ENCODE measurements around the gene CNPY4.

CNPY4 gene

GRCh38 chr7:100095704-100096103, 23.7 kb upstream of the CNPY4 start:
- no peak overlapping the region for H3K4me2 ChIP-seq (ENCODE audit: low read length, poor library complexity, severe bottlenecking)
- H2AK5ac ChIP-seq (ENCODE audit: low read length, severe bottlenecking): no peak overlapping the region
- H2BK120ac ChIP-seq (ENCODE audit: low read depth, low read length): no peak overlapping the region
- H4K8ac ChIP-seq (ENCODE audit: low read length): no peak overlapping the region
- peak overlapping the region in 1 of 2 experiments; percentile 34 for H2BK12ac ChIP-seq (ENCODE audit: low read length in 2 of 2)
- peaks cover 36% of the 10 kb centered on the region for H3K79me1 ChIP-seq (replicated peaks; ENCODE audit: low read length, poor library complexity, severe bottlenecking)
- H2BK5ac ChIP-seq (ENCODE audit: low read depth, low read length, poor library complexity, severe bottlenecking): no peak overlapping the region
- no peaks in the 10 kb centered on the region for H3K27me3 ChIP-seq (ENCODE audit: control insufficient read depth in 1 of 2, insufficient read depth in 1 of 2, low read length in 2 of 2)
- no peak overlapping the region for H3K18ac ChIP-seq (ENCODE audit: low read depth in 1 of 2, low read length in 2 of 2)
- no peak overlapping the region for H4K91ac ChIP-seq (ENCODE audit: low read length)
- H2BK15ac ChIP-seq (ENCODE audit: low read depth, poor library complexity, severe bottlenecking): no peak overlapping the region
- peaks cover 80 to 87% of the 10 kb centered on the region in 2 experiments for H3K36me3 ChIP-seq (ENCODE audit: control insufficient read depth in 1 of 2, insufficient read depth in 2 of 2, low read depth in 1 of 2, low read length in 2 of 2)
- no peak overlapping the region for H2AFZ ChIP-seq (ENCODE audit: low read depth, low read length)
- DNase-seq: no peak
- no peaks in the 10 kb centered on the region for H3K9me3 ChIP-seq (ENCODE audit: control insufficient read depth, low read length)
- H3K23ac ChIP-seq (ENCODE audit: low read length in 2 of 2): no peak overlapping the region
- no peak overlapping the region for H3K4ac ChIP-seq (ENCODE audit: low read depth in 1 of 2, low read length in 2 of 2)
- no peak overlapping the region for H3K27ac ChIP-seq (ENCODE audit: low read length, poor library complexity, severe bottlenecking)
- H3K9ac ChIP-seq (ENCODE audit: low read length): no peak overlapping the region
- H3K14ac ChIP-seq (ENCODE audit: low read length in 2 of 2): no peak overlapping the region
- peaks cover 11% of the 10 kb centered on the region for H3K4me1 ChIP-seq (ENCODE audit: control insufficient read depth, insufficient read depth, low read depth, low read length)
- no peak overlapping the region for H3K4me3 ChIP-seq (ENCODE audit: insufficient read depth in 1 of 2, low read depth in 1 of 2, low read length in 2 of 2)
- WGBS: 95% methylated on average over 17 of the region's 17 CpGs

DNA sequence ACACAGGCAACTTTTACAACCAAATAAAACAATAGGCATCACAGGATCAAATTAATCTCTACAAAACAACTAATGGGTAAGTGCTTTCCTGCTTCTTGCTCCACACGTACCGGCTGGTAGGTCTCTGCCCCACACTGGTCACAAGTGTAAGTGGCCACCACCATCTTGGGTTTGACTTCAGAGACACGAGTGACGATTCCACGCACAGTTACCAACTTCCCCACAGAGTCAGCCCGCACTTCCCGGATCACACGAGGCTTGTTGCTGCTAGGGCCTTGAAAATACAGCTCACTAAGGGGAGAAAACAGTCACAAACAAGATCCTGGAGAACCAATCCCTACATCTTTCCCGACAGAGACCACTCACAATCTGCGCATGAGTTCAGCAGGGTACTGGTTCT, 20.5 kb upstream of the CNPY4 start:
- Histone ChIP-seq H2AFZ (ENCODE audit: low read depth, low read length) (no peak overlapping the region), H2BK12ac (ENCODE audit: low read length in 2 of 2) (no peak overlapping the region), H3K4ac (ENCODE audit: low read depth in 1 of 2, low read length in 2 of 2) (no peak overlapping the region), H3K4me1 (ENCODE audit: control insufficient read depth, insufficient read depth, low read depth, low read length) (peaks cover 21% of the 10 kb centered on the region), H3K14ac (ENCODE audit: low read length in 2 of 2) (no peak overlapping the region), H2AK5ac (ENCODE audit: low read length, severe bottlenecking) (no peak overlapping the region), H2BK5ac (ENCODE audit: low read depth, low read length, poor library complexity, severe bottlenecking) (no peak overlapping the region), H2BK15ac (ENCODE audit: low read depth, poor library complexity, severe bottlenecking) (no peak overlapping the region), H2BK120ac (ENCODE audit: low read depth, low read length) (no peak overlapping the region), H3K4me3 (ENCODE audit: insufficient read depth in 1 of 2, low read depth in 1 of 2, low read length in 2 of 2) (peak overlapping the region in 1 of 2 experiments; percentile 85), H3K36me3 (ENCODE audit: control insufficient read depth in 1 of 2, insufficient read depth in 2 of 2, low read depth in 1 of 2, low read length in 2 of 2) (peaks cover 52 to 62% of the 10 kb centered on the region in 2 experiments), H3K4me2 (ENCODE audit: low read length, poor library complexity, severe bottlenecking) (no peak overlapping the region), H3K79me1 (replicated peaks; ENCODE audit: low read length, poor library complexity, severe bottlenecking) (peaks cover 29% of the 10 kb centered on the region), H4K91ac (ENCODE audit: low read length) (no peak overlapping the region), H4K8ac (ENCODE audit: low read length) (no peak overlapping the region), H3K27me3 (ENCODE audit: control insufficient read depth in 1 of 2, insufficient read depth in 1 of 2, low read length in 2 of 2) (no peaks in the 10 kb centered on the region), H3K27ac (ENCODE audit: low read length, poor library complexity, severe bottlenecking) (no peak overlapping the region), H3K9me3 (ENCODE audit: control insufficient read depth, low read length) (no peaks in the 10 kb centered on the region), H3K23ac (ENCODE audit: low read length in 2 of 2) (no peak overlapping the region), H3K9ac (ENCODE audit: low read length) (peak overlapping the region; percentile 90), H3K18ac (ENCODE audit: low read depth in 1 of 2, low read length in 2 of 2) (no peak overlapping the region)
- no peak for DNase-seq
- whole genome bisulfite sequencing: 97% methylated on average over 10 of the region's 10 CpGs

GRCh38 chr7:100099452-100099851, 20.0 kb upstream of the CNPY4 start:
- H3K79me1 ChIP-seq (replicated peaks; ENCODE audit: low read length, poor library complexity, severe bottlenecking): peaks cover 28% of the 10 kb centered on the region
- H4K8ac ChIP-seq (ENCODE audit: low read length): peak overlapping the region; percentile 7
- 92% methylated on average over 12 of the region's 12 CpGs for WGBS

DNA sequence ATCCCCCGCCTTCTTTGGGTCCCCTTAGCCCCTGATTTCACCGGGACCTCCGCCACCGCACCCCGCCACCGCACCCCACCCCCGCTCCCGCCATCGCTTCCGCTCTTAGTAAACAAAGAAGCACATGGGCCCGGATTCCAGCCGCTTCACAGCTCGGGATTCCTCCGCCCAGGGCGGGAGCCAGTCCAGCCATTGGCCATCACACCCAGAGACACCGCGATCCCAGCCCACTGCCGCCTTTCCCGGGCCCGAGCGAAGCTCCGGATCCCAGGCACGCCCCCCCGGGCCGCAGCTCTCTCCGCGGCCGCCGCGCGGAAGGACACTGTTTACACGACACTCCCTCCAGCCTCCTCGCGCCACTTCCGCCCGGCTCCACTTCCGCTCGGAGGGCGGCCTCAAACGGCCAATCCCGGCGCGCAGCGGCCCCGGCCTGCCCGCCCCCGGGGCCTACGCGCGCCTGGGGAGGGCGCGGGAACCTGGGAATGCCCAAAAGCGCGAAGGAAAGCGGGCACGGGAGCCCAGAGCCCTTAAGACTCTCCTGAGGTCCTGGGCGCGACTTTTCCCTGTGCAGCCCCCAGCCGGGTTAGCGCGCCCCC, 18.9 kb upstream of the CNPY4 start:
- Histone ChIP-seq H3K18ac (ENCODE audit: low read depth in 1 of 2, low read length in 2 of 2) (peak overlapping the region in 1 of 2 experiments; percentile 83), H3K4me3 (ENCODE audit: insufficient read depth in 1 of 2, low read depth in 1 of 2, low read length in 2 of 2) (peak overlapping the region; percentile 74 to 85), H3K9me3 (ENCODE audit: control insufficient read depth, low read length) (no peaks in the 10 kb centered on the region), H3K4me2 (ENCODE audit: low read length, poor library complexity, severe bottlenecking) (peak overlapping the region; percentile 93), H2BK12ac (ENCODE audit: low read length in 2 of 2) (no peak overlapping the region), H3K4me1 (ENCODE audit: control insufficient read depth, insufficient read depth, low read depth, low read length) (peaks cover 21% of the 10 kb centered on the region), H4K91ac (ENCODE audit: low read length) (no peak overlapping the region), H3K27ac (ENCODE audit: low read length, poor library complexity, severe bottlenecking) (peak overlapping the region; percentile 81), H2BK15ac (ENCODE audit: low read depth, poor library complexity, severe bottlenecking) (peak overlapping the region; percentile 54), H2AFZ (ENCODE audit: low read depth, low read length) (no peak overlapping the region), H3K14ac (ENCODE audit: low read length in 2 of 2) (no peak overlapping the region), H2BK120ac (ENCODE audit: low read depth, low read length) (peak overlapping the region; percentile 74), H3K9ac (ENCODE audit: low read length) (peak overlapping the region; percentile 90), H4K8ac (ENCODE audit: low read length) (no peak overlapping the region), H3K23ac (ENCODE audit: low read length in 2 of 2) (no peak overlapping the region), H2AK5ac (ENCODE audit: low read length, severe bottlenecking) (no peak overlapping the region), H3K4ac (ENCODE audit: low read depth in 1 of 2, low read length in 2 of 2) (peak overlapping the region in 1 of 2 experiments; percentile 30), H3K79me1 (replicated peaks; ENCODE audit: low read length, poor library complexity, severe bottlenecking) (peaks cover 26% of the 10 kb centered on the region), H3K27me3 (ENCODE audit: control insufficient read depth in 1 of 2, insufficient read depth in 1 of 2, low read length in 2 of 2) (no peaks in the 10 kb centered on the region), H3K36me3 (ENCODE audit: control insufficient read depth in 1 of 2, insufficient read depth in 2 of 2, low read depth in 1 of 2, low read length in 2 of 2) (peaks cover 59 to 60% of the 10 kb centered on the region in 2 experiments), H2BK5ac (ENCODE audit: low read depth, low read length, poor library complexity, severe bottlenecking) (no peak overlapping the region)
- under 1% methylated on average over 55 of the region's 61 CpGs for WGBS
- peak; percentile 99 for DNase-seq

More at GRCh38 chr7:100099452-100099851, 20.0 kb upstream of the CNPY4 start:
- H3K4me1 ChIP-seq (ENCODE audit: control insufficient read depth, insufficient read depth, low read depth, low read length): peaks cover 21% of the 10 kb centered on the region
- no peaks in the 10 kb centered on the region for H3K9me3 ChIP-seq (ENCODE audit: control insufficient read depth, low read length)
- H3K27me3 ChIP-seq (ENCODE audit: control insufficient read depth in 1 of 2, insufficient read depth in 1 of 2, low read length in 2 of 2): no peaks in the 10 kb centered on the region
- H3K27ac ChIP-seq (ENCODE audit: low read length, poor library complexity, severe bottlenecking): no peak overlapping the region
- H2BK15ac ChIP-seq (ENCODE audit: low read depth, poor library complexity, severe bottlenecking): no peak overlapping the region
- H2AFZ ChIP-seq (ENCODE audit: low read depth, low read length): no peak overlapping the region
- peak overlapping the region; percentile 90 for H3K9ac ChIP-seq (ENCODE audit: low read length)
- H2AK5ac ChIP-seq (ENCODE audit: low read length, severe bottlenecking): peak overlapping the region; percentile 50
- no peak for DNase-seq
- H2BK5ac ChIP-seq (ENCODE audit: low read depth, low read length, poor library complexity, severe bottlenecking): no peak overlapping the region
- H3K18ac ChIP-seq (ENCODE audit: low read depth in 1 of 2, low read length in 2 of 2): no peak overlapping the region
- H3K36me3 ChIP-seq (ENCODE audit: control insufficient read depth in 1 of 2, insufficient read depth in 2 of 2, low read depth in 1 of 2, low read length in 2 of 2): peaks cover 53 to 61% of the 10 kb centered on the region in 2 experiments
- H2BK120ac ChIP-seq (ENCODE audit: low read depth, low read length): no peak overlapping the region
- H3K4ac ChIP-seq (ENCODE audit: low read depth in 1 of 2, low read length in 2 of 2): peak overlapping the region in 1 of 2 experiments; percentile 36
- H2BK12ac ChIP-seq (ENCODE audit: low read length in 2 of 2): no peak overlapping the region
- no peak overlapping the region for H3K14ac ChIP-seq (ENCODE audit: low read length in 2 of 2)
- H3K23ac ChIP-seq (ENCODE audit: low read length in 2 of 2): no peak overlapping the region
- peak overlapping the region; percentile 48 for H3K4me2 ChIP-seq (ENCODE audit: low read length, poor library complexity, severe bottlenecking)
- H3K4me3 ChIP-seq (ENCODE audit: insufficient read depth in 1 of 2, low read depth in 1 of 2, low read length in 2 of 2): peak overlapping the region; percentile 41 to 85
- peak overlapping the region; percentile 25 for H4K91ac ChIP-seq (ENCODE audit: low read length)
